Putamen (tissue), 1 donor: ENCODE measurements around the gene SOCS1.

ENCODE experiments used
- DNase-seq: peaks from one replicate; pipeline ENCODE4 v3.0.0-alpha.2; 2016; ENCODE audit warnings: low spot score

SOCS1 gene

DNA sequence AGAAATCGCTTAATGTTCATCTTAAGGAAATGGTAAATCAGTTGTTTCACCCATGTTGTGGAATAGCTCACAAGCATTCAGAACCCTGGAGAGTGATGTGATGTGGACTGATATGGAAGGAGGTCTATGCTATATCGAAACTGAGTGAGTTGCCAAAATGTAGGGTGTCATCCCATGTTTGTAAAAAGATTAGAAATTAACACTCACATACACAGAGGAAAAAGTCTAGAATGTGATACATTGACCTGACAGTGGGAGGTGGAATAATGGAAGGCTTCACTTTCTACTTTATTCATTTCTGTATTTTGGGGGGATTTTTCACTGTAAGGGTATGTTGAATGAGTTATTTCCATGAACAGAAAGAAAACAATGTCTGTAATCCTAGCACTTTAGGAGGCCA lies 29.8 kb upstream of the SOCS1 start:
- DNase-seq = no peak

DNA sequence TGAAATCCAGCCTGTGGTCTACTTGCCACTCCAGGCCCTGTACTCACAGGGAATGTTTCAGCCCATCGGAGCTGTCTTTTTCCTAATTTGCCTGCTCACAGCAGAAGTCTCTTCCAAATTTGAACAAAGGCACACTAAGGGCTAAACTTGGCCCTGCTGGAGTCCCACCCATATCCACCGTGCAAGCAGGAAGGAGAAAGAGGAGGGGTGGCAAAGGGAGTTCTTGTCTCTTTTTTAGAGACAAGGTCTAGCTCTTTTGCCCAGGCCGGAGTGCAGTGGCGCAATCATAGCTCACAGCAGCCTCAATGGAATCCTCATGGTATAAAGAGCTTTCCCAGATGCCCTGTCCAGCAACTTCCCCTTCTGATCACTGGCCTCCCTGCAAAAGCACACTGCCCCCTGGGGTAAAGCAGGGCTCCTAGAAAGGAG lies 27.8 kb upstream of the SOCS1 start:
- DNase-seq = no peak

DNA sequence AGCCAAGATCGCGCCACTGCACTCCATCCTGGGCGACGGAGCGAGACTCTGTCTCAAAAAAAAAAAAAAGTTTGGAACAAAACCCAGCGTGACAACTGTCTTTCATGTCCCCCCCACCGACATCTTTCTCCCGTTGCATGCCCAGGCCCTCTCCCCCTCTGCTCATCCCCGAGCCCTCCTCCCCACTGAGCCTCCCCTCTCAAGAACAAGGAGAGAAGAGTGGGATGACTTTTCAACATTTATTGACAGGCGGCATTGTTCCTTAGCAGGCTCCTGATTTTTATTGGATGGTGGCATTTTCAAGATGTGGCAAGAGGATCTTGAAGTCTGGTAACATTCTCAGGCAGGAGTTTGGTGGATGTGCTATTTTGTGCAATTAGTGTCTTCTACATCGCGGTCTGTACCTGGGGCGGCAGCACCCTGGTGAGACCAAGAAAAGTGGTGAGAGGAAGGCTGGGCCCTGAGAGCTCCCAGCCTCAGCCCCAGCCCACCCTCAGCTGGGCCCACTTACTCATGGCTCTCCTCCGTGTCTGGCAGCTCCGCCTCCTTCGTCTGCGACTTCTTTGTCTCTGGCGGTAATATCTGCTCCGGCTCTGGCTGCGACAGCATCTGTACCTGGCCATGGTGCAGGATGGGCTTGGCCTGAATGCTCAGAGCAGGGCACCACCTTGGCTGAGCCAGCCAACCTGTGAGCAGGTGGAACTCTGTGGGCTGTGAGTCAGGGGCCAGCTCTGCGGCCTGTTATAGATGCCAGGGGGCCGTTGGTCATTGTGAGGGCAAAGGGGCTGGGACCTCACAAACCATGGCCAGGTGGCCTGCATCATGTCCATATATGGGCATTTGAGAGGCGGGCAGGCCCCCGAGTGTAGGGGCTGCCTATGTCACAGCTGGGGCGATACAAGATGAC lies 24.9 kb upstream of the SOCS1 start, which contains the start of gene PRM1:
Gene PRM1 (minus strand): TSS at position 715 of the 907 bp plus-strand sequence. CDS start 92 bp downstream, at position 623.
- no peak for DNase-seq

DNA sequence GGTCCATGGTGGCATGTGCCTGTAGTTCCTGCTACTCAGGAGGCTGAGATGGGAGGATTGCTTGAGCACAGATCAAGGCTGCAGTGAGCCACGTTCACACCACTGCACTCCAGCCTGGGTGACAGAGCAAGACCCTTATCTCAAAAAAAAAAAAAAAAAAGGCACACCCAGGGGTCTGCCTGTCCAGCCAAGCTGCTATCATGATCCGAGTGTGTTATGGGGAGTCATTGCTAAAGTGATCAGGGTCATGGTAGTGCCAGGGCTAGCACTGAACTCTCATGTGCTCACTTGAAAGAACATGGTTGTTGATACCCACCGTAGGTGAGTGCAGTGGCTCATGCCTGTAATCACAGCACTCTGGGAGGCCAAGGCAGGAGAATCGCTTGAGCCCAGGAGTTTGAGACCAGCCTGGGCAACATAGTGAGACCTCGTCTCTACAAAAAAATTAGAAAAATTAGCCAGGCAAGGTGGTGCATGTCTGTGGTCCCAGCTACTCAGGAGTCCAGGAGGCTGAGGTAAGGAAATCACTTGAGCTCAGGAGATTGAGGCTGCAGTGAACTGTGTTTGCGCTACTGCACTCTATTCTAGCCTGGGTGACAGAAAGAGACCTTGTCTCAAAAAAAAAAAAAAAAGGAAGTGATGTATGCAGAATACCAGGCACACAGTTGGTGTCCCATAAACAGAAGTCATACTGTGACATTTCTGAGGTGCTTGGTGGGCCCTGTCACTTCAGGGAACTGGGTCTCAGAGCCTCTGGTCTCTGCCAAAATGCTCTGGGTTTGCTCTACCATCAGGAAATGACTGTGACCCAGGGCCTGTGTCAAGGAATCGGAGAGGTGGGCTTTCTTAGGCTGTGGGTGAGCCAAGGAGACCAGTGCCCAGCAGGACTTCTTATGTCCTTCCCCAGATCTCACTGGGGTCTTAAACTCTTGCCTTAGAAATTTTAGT lies 23.0 kb upstream of the SOCS1 start:
- no peak for DNase-seq

DNA sequence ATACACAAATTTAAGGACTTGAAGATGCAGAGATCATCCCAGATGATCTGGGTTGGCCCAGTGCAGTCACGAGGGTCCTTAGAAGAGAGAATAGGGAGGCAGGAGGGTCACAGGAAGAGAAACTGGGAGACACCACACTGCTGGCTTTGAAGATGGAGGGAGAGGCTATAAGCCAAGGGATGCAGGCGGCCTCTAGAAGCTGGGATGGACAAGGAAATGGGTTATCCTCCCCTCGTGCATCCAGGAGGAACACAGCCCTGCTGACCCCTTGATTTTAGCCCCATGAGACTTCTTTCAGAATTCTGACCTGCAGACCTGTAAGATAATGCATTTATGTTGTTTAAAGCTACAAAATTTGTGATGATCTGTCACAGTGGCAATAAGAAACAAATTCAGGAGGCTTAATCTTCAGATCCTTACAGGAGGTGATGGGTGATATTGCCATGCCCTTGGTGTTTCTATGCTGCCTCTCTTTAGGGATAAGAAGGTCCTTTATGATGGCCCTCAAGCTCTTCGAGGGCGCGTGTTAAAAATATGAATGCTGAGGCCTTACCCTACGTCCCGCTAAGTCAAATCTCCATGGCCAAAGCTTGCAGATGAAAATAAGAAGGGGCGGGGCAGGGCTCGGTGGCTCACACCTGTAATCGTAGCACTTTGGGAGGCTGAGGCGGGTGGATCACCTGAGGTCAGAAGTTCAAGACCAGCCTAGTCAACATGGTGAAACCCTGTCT lies 21.8 kb upstream of the SOCS1 start:
- no peak for DNase-seq

DNA sequence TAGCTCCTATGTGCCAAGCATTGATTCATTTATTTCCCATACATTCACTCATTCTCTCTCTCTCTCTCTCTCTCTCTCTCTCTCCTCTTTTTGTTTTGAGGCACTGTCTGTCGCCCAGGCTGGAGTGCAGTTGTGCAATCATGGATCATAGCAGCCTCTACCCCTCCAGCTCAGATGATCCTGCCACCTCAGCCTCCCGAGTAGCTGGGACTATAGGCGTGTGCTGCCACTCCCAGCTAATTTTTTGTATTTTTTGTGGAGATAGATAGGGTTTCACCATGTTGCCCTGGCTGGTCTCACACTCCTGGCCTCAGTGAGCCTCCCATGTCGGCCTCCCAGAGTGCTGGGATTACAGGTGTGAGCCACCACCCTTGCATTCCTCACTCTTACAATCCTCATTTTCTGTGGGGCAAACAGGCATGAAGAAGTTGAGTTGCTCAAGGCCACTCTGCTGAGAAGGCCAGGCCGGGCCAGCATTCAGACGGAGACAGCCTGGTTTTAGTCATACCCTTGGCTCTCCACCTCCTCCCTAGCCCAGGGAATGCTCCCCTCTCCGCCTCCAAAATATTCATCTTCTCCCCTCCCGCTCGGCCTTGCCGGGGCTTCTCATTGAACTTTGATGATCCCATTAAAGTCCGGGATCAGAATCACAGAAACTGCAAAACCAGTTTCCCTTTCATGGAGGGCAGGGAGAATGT lies 21.0 kb upstream of the SOCS1 start:
- DNase-seq = no peak

DNA sequence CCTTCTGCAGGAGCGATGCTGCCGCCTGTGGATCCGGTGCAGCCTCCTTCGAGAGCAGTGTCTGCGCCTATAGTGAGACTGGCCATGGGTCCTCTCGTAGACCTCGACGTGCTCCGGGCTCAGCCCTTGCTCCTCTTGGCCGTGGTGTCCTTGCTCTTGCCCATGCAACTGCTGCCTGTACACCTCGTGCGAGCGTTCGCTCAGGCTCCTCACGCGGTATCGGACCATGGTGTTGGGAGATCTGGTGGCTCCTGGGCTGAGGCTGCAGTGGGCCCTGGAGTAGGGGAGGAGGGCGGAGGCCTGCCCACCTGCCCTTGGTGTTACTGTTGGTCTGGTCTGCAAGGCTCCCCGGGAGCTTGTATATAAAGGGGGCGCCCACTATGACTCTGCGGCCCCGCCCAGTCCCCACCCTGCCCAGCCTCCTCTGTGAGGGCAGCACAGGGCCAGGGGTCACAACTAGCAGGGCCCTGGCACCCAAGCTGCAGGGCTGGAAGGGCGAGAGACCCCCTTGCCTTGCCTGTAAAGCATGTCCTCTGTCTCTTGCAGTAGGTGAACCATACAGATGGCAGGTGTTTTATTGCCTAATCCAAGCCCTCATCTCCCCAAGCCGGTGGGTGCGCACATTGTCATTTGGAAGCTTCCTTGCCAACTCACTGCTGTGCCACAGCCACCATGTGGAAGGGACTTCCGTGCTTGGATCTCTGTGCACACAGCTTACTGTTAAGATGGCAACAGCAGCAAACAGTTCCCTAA lies 20.3 kb upstream of the SOCS1 start, which contains the start of gene PRM2:
Gene PRM2 (minus strand): TSS at position 338 of the 753 bp plus-strand sequence. CDS start 110 bp downstream, at position 228.
- DNase-seq = no peak

DNA sequence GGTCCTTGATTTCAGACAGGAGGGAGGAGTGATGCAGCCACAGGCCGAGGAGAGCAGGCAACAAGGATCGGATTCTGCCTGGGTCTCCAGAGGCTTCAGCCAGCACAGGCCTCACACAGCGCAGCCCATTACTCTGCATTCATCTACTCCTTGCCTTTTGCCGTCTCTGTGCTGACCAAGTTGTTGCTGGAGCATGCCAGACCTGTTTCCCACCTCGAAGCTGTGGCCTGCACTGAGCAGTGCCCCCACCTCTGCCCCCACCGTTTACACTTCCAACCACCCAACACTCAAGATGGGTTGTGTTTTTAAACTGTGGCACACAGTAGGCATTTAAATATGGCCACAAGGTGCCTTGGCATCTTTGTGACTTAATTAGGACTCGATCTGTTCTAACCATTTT lies 19.0 kb upstream of the SOCS1 start:
- DNase-seq = no peak

DNA sequence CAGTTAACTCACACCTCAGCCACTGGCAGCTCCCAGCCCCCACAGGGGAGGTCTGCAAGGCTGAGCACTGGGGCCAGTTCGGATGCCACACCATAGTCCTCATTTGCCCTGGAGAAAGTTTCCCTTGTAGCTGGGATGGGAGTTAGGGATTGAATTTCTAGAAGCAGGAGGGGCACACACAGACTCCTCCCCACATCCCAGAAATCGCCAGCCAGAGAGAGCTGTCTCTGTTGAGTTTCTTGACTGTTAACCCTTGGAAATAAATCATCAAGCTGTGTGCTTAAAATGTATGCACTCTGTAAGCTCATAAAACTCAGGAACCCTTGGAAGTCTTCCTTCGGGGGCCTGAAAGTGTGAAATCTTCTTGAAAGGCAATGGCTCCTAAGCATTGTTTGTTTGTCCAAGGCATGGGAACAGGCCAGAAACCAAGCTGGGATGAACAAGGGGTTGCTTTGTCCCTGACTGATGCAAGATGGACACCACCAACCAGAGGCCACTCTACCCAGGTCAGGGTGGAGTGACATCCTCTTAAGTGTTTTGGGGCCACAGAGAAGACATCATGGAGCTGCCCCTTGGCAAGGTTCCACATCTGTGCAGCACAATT lies 17.8 kb upstream of the SOCS1 start:
- DNase-seq = no peak

DNA sequence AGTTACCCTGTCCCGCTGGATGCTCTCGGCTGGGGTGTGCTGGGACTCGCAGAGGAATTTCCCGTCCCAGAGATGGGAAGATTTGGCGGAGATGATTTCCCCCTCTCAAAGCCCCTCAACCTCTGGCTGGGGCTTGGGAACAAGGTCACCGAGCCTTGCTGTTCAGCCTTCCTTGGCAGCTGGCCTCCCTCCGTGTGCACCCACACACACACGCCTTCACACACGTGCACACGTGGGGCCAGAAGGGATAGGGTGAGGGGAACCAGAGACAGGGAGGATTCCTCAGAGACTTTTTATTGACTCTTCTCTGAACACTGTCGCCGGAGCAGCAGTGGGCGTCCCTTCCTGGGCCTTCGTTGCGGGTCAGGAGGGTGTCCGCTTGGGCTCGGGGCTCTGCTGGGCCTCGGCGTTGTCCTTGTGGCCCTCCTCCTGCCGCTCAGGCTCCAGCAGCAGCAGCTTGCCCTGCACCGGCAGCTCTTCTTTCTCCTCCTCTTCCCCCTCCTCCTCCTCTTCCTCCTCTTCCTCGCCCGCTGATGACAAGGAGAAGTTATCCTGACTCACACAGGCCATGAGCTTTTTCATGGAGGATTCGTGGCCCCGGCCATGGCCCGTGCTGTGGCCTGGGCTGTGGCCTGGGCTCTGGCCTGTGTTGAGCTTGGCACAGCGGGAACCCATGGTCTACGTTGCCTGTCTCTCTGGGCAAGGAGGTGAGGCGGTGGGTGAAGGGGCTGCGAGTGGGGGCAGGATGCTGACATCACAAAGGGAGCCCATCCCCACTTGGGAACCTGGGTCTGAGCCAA lies 17.1 kb upstream of the SOCS1 start, which contains the start of gene PRM3:
Gene PRM3 (minus strand): TSS at position 709 of the 800 bp plus-strand sequence. CDS start 34 bp downstream, at position 675.
- DNase-seq = no peak

DNA sequence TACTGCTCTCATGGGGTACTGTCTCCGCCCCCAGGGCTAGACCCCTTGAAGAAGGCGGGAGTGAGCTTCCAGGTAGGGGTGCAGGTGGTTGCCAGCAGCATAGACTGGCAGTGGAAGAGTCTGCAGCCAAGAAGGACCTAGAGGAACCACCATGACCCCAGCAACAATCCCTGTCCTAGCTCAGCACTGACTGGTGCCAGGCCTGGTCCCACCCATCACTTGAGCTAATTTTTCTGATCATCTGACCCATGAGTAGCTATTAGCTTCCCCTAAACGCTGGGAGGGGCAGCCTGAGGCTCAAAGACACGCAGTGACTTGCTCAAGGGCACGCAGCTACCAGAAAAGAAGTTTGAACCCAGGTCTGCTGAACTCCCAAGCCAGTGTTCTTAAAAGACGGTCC lies 16.5 kb upstream of the SOCS1 start:
- no peak for DNase-seq

DNA sequence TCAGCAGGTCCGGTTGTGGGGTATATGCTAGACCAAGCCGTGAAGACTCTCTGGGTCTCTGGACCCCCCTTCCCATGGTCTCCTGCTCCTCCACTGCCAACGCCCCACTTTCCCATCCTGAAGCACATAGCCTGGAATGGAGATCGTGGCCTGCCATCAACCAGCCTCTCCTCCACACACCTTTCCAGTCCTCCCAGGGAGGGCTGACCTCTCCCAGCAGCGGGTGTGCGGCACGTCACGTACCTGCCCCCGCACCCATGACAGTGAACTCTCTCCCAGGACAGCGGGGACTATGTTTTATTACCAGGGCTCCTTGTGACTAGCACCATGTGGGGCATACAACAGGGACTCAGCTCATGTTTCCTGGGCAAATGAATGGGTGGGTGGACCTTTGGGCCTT lies 15.6 kb upstream of the SOCS1 start:
- DNase-seq = no peak

DNA sequence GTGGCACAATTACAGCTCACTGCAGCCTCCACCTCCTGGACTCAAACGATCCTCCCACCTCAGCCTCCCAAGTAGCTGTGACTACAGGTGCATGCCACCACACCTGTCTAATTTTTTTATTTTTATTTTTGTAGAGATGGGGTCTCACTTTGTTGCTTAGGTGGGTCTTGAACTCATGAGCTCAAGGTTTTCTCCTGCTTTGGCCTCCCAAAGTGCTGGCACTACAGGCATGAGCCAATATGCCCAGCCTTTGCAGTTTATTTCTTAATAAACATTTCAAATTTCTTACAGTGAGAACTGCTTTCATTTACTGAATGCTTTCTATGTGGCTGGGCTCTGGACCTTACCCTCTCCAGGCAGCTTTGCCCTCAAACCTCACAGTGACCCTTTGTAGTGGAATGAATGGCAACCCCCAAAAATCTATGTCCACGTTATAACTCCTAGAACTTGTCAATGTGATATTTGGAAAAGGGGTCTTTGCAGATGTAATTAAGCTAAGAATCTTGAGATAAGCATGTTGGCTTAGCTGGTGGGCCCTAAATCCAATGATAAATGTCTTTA lies 14.7 kb upstream of the SOCS1 start:
- no peak for DNase-seq

DNA sequence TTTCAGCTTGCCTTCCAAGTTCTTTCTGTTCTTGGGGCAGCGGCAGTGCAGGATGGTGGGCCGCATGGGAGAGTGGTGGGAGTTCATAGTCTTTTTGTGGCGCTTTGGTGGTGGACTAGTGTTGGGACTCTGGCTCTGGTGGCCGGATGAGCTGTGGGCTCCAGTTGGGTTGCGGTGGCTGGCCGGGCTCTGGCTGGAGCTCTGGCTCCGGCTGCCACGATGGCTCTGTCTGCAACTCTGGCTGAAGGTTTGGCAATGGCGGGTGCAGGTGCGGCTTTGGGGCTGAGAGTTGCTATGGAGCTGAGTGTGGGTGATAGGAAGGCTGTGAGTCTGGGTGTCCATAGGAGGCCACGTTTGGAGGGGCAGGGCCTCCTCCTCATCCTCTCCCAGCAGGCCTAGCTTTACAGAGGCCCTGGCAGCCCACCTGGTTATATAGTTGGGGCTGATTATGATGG lies 12.9 kb upstream of the SOCS1 start, which contains the start of gene TNP2:
Gene TNP2 (minus strand): TSS at position 405 of the 455 bp plus-strand sequence. CDS start 63 bp downstream, at position 342.
- no peak for DNase-seq

DNA sequence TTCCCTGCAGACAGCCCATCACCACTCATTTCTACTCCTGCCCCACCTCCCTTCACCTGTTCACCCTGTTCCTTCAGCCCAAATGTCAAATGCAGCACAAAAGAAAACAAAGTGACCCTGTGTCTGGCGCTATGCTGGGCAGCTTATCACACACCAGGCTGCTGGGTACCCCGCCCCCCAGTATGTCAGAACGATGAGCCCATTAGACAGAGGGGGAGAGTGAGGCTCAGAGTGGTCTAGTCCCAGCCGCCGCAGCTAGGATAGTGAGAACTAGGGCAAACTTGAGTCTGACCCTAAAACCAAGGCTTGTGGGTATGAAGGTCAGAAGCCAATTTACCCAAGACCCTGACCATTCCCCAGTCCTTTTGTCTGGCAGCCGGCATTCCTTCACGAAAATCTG lies 9.1 kb upstream of the SOCS1 start:
- no peak for DNase-seq

DNA sequence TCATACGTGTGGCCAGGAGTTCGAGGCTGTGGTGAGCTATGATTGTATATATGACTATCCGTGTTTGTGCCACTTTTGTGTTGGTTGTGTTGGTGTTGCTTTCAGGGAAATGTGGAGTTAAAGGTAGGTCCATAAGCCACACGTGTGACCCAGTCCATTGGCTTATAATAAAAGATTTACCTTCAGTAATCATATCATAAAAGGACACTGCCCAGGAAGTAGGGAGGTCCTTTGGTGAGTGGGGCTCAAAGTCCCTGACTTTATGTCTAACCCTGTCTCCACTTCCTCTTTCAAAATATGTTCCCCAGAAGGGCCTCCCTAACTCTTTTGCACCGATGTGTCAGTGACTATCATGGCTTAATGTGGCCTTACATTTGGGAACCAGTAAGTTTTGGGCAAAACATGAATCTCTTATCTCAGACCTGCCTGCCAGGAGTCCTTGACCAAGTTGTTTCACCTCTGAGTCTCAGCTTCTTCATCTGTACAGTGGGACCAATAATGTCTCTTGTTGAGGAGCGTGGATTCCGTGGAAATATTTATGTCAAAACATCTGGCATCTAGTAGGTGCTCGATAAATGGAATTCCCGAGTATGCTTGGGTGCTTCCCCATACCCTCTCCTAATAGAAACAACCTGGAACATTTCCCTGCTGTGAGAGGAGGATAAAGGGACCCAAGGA lies 8.3 kb upstream of the SOCS1 start:
- no peak for DNase-seq

DNA sequence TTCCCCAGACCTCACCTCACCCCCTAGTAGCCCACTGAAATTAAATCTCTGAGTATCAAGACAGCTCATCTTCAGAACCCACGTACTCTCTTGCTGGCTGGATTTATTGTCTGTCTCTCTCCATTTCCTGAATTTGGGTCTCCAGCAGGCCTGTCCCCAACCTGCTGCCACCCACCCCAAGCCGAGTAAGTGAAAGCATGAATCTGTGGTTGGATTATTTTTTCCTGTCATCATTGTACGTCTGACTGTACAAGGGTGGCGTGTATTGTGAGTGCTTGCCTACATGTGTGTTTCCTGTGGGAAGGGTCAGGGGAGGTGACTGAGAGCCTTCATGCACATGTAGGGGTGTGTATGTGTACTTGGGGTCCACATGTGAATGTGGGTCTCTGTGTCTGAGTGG lies 7.7 kb upstream of the SOCS1 start:
- DNase-seq = no peak

DNA sequence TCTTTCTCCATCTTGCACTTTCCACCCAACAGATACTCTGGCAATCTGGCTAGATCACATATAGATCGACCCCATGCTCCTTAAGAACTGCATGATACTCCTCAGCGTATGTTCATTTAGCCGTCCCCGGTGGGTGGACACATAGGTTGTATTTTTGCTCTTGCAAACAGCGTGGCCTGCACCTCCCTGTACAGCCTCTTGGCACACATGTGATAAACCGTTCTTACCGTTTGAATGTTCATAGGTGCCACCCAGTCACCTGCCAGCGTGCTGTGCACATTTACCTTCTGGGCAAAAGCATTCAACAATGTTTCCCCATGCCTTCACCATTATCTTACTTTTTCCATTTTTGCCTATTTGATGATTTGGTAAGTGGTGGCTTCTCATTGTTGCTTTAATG lies 6.9 kb upstream of the SOCS1 start:
- no peak for DNase-seq
